Thoracic aorta (tissue), 2 donors: ENCODE results near the gene MCCC1. TPM values are rescaled to one million over a fixed set of nuclear protein-coding genes. Genes with fewer than 3 reads are reported as not detected.

Experiments
- ATAC-seq: fragments of 150-250 bp; one replicate; pipeline ENCODE4 v1.8.0; 2017; ENCODE audit warnings: low read depth; ENCODE audit not compliant: insufficient number of reproducible peaks, low FRiP score
- DNase-seq: peaks from one replicate; pipeline ENCODE4 v3.0.0-alpha.2; 2020; ENCODE audit warnings: low spot score
- H3K27ac ChIP-seq, 2 donors: fragments of 200-600 bp; sonication (generic); 1 replicate in 1 of 2; 2 replicates in 1 of 2; pipeline ENCODE4 v1.5.1; 2016; ENCODE audit warnings: mild to moderate bottlenecking in 2 of 2, moderate library complexity in 2 of 2
- H3K27me3 ChIP-seq: fragments of 200-600 bp; sonication (generic); replicated peaks from 2 replicates; pipeline ENCODE4 v1.6.0; 2016; ENCODE audit warnings: mild to moderate bottlenecking; ENCODE audit not compliant: insufficient read depth
- H3K36me3 ChIP-seq: fragments of 200-600 bp; sonication (generic); one replicate; pipeline ENCODE4 v1.5.1; 2016
- H3K4me1 ChIP-seq, 2 donors: fragments of 200-600 bp; sonication (generic); 1 replicate in 1 of 2; 2 replicates in 1 of 2; pipeline versions ENCODE4 v1.5.1 to v1.6.0; 2016; ENCODE audit warnings: low read depth in 2 of 2, mild to moderate bottlenecking in 1 of 2; ENCODE audit not compliant: control insufficient read depth in 1 of 2
- H3K4me3 ChIP-seq: fragments of 200-600 bp; sonication (generic); 2 replicates; pipeline ENCODE4 v1.5.1; 2016; ENCODE audit warnings: mild to moderate bottlenecking
- H3K9me3 ChIP-seq: fragments of 200-600 bp; sonication (generic); 2 replicates; pipeline ENCODE4 v1.5.1; 2016
- total RNA-seq, 2 donors: library from RNA; depleted of rRNA; stranded (reverse); fragments of >200 nt; gene quantifications; one replicate each; pipeline versions ENCODE4 v1.1.0 to v1.2.3, GENCODE V29; 2016
- TF ChIP-seq, protein P1 (sequence below): fragments of 200-600 bp; sonication (generic); IDR thresholded peaks from one replicate; pipeline ENCODE4 v1.5.1; 2019; ENCODE audit warnings: antibody characterized with exemption

Gene MCCC1
- total RNA-seq, 2 donors from 2014 or later = 23.4 to 28.5 TPM

DNA sequence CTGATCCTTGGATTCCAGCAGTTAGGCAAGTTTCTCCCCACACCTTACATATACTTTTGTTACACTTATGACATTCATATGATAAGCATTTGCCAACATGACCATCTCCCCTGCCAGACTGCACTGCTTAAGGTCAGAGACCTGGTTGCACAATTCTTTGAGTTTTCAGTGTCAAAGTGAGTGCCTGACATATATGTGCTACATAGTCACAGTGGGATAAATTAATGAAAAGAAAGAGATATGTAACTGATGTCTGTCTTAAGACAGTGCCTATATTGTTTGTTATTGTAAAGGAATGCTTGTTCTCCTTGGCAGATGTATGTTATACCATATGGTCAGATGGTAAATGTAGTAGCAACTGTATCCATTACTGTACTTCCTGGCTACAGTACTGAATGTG, 115.4 kb downstream of the MCCC1 start:
- Histone ChIP-seq H3K9me3 (no peaks in the 10 kb centered on the region), H3K4me3 (no peak overlapping the region), H3K36me3 (no peaks in the 10 kb centered on the region), H3K4me1 (peaks cover 5 to 12% of the 10 kb centered on the region in 2 donors), H3K27ac (no peak overlapping the region), H3K27me3 (no peaks in the 10 kb centered on the region)
- DNase-seq = no peak
- no peak for ATAC-seq
- TF ChIP-seq, protein P1, sequence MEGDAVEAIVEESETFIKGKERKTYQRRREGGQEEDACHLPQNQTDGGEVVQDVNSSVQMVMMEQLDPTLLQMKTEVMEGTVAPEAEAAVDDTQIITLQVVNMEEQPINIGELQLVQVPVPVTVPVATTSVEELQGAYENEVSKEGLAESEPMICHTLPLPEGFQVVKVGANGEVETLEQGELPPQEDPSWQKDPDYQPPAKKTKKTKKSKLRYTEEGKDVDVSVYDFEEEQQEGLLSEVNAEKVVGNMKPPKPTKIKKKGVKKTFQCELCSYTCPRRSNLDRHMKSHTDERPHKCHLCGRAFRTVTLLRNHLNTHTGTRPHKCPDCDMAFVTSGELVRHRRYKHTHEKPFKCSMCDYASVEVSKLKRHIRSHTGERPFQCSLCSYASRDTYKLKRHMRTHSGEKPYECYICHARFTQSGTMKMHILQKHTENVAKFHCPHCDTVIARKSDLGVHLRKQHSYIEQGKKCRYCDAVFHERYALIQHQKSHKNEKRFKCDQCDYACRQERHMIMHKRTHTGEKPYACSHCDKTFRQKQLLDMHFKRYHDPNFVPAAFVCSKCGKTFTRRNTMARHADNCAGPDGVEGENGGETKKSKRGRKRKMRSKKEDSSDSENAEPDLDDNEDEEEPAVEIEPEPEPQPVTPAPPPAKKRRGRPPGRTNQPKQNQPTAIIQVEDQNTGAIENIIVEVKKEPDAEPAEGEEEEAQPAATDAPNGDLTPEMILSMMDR = no peak

DNA sequence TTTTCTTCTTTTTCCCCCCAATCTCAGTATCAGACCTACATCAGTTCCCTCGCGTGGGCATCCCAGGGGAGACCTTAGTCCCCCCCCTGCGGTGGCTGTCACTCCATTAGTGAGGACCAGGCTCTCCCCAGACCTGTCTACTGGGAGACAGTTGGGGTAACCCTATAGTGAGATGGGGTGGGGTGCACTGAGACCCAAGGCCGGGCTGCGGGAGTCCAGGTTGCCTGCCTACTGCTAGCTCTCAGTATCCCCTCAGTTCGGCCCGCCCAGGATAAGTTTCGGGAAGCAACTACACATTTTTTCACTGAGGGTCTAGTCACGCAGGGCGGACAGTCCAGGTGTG, 118.3 kb downstream of the MCCC1 start:
- ATAC-seq = no peak

GRCh38 chr3:182980204-182981037, 118.9 kb downstream of the MCCC1 start, which contains the start of gene DCUN1D1:
Gene DCUN1D1 (minus strand): TSS chr3:182980538. CDS start chr3:182980489, 49 bp downstream.
- DNase-seq (peak; percentile 62), ATAC-seq (peak; percentile 85)
- H3K36me3 ChIP-seq = no peaks in the 10 kb centered on the region
- H3K27ac ChIP-seq = peak within 1 kb of the TSS; percentile 47 to 66
- H3K4me3 ChIP-seq = peak within 1 kb of the TSS; percentile 96
- no peaks in the 10 kb centered on the region for H3K9me3 ChIP-seq
- peaks cover 12 to 20% of the 10 kb centered on the region in 2 donors for H3K4me1 ChIP-seq
- TF ChIP-seq, protein P1 = no peak
- H3K27me3 ChIP-seq = no peaks in the 10 kb centered on the region

More for the DNA sequence above, 118.3 kb downstream of the MCCC1 start:
- Histone ChIP-seq H3K4me1 (peaks cover 12 to 20% of the 10 kb centered on the region in 2 donors), H3K27me3 (no peaks in the 10 kb centered on the region), H3K4me3 (peak overlapping the region; percentile 96), H3K9me3 (no peaks in the 10 kb centered on the region), H3K27ac (peak overlapping the region; percentile 45 to 66), H3K36me3 (no peaks in the 10 kb centered on the region)
- TF ChIP-seq, protein P1 = no peak
- no peak for DNase-seq

DNA sequence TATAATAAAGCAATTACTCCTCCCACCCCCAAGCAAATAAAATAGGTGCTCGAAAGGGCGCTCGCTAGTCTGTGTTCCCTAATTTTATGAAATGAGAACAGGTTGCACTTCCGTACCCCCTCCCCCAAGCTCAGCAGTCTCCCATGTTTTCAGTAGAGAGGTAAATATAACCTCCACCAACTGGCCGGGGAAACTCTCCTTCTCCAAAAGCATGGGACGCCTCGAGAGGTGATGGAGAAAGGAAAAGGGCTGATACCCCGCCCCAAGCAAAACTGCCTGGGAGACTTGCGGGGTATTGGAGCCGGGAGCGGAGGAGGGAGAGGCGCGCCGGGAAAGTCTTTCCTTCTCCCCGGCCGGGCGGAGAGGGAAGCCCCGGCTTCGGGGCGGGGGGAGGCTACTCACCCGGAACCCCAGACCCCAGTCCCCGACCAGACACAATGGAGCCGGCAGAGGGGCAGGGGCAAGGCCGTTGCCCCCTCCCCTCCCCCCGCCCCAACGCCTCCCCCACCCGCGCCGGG, 119.6 kb downstream of the MCCC1 start:
- H3K27me3 ChIP-seq = no peaks in the 10 kb centered on the region
- peaks cover 12 to 20% of the 10 kb centered on the region in 2 donors for H3K4me1 ChIP-seq
- TF ChIP-seq, protein P1 = no peak
- peak overlapping the region; percentile 43 to 47 for H3K27ac ChIP-seq
- H3K4me3 ChIP-seq = peak overlapping the region; percentile 96
- DNase-seq (no peak), ATAC-seq (peak; percentile 13)
- H3K9me3 ChIP-seq = no peaks in the 10 kb centered on the region
- no peaks in the 10 kb centered on the region for H3K36me3 ChIP-seq

GRCh38 chr3:182979103-182979673, 120.1 kb downstream of the MCCC1 start:
- no peak overlapping the region for H3K27ac ChIP-seq
- no peak for DNase-seq
- TF ChIP-seq, protein P1 = no peak
- no peaks in the 10 kb centered on the region for H3K36me3 ChIP-seq
- H3K4me1 ChIP-seq = peaks cover 12 to 20% of the 10 kb centered on the region in 2 donors
- H3K27me3 ChIP-seq = no peaks in the 10 kb centered on the region
- H3K4me3 ChIP-seq = peak overlapping the region; percentile 96
- no peak for ATAC-seq
- no peaks in the 10 kb centered on the region for H3K9me3 ChIP-seq
